ENCODE results near the gene MST1R. TPM values are rescaled to one million over a fixed set of nuclear protein-coding genes. Genes with fewer than 3 reads are reported as not detected.

Gene MST1R
- total and polyA plus RNA-seq, 9 of the 15 experiments (the other 6 are each of a cell fraction or from before 2014, with no cell fraction given): 1.3 to 10.0 (median 3.8) TPM

GRCh38 chr3:49886922-49887265, 16.8 kb downstream of the MST1R start:
- Histone ChIP-seq H3K4me3 (no peak overlapping the region), H3K79me2 (ENCODE audit: control insufficient read depth, insufficient read depth, low read length) (no peaks in the 10 kb centered on the region), H3K4me1 (replicated peaks in 1 of 2; ENCODE audit: control insufficient read depth in 2 of 2, insufficient read depth in 2 of 2, low read length in 2 of 2) (peaks cover 5 to 8% of the 10 kb centered on the region in 2 experiments; a peak in 3 of 5 replicates), H3K9ac (ENCODE audit: insufficient read depth in 1 of 2, low read depth in 2 of 2, low read length in 2 of 2) (peak overlapping the region in 1 of 2 experiments; percentile 71; a peak in 2 of 4 replicates), H3K36me3 (ENCODE audit: control insufficient read depth, insufficient read depth, low read length) (no peaks in the 10 kb centered on the region), H2AFZ (ENCODE audit: low read depth, low read length) (no peak overlapping the region), H3K27ac (ENCODE audit: extremely low read depth, low read depth, low read length) (no peak overlapping the region; the same call in 2 of the 3 replicates), H3K9me3 (replicated peaks; ENCODE audit: control insufficient read depth, insufficient read depth, low read depth, low read length) (no peaks in the 10 kb centered on the region), H4K20me1 (replicated peaks; ENCODE audit: control insufficient read depth, insufficient read depth, low read length) (no peaks in the 10 kb centered on the region), H3K9me1 (ENCODE audit: control insufficient read depth, insufficient read depth, low read length) (no peaks in the 10 kb centered on the region), H3K27me3 (ENCODE audit: control insufficient read depth in 2 of 2, insufficient read depth in 2 of 2, low read length in 2 of 2) (no peaks in the 10 kb centered on the region), H3K4me2 (ENCODE audit: insufficient read depth, low read length) (no peak overlapping the region)
- no peak for DNase-seq (ENCODE audit: extremely low read depth in 1 of 4, low spot score in 3 of 4)
- ATAC-seq: no peak; the same call in 2 of the 3 replicates
- no TSS peak for BruUV-seq (replicated peaks)
- no peak for TF ChIP-seq OTX1 (CRISPR knock-in tag; IDR thresholded peaks at IDR 0.05)
- TF ChIP-seq MEF2A (IDR thresholded peaks at IDR 0.05; ENCODE audit: control insufficient read depth, low read depth, low read length): 0 out of 2 replicates have a peak, but pooled peaks have one; percentile 34
- in situ Hi-C loops (cut with MboI) (no loop called here), intact Hi-C loops (cut with micrococcal nuclease) (no loop called here)
- peak; percentile 42 for FAIRE-seq
- POLR2A ChIA-PET: no interaction called here
- CTCF ChIA-PET (ENCODE audit: low intra/inter-chr PET ratio): no interaction called here

GRCh38 chr3:49883998-49884397, 19.7 kb downstream of the MST1R start:
- ChIA-PET CTCF (ENCODE audit: low intra/inter-chr PET ratio) (no interaction called here), POLR2A (no interaction called here)
- H3K4me3 ChIP-seq: no peak overlapping the region
- H3K9me1 ChIP-seq (ENCODE audit: control insufficient read depth, insufficient read depth, low read length): no peaks in the 10 kb centered on the region
- intact Hi-C loops (cut with micrococcal nuclease) (no loop called here), in situ Hi-C loops (cut with MboI) (no loop called here)
- FAIRE-seq (no peak), DNase-seq (ENCODE audit: extremely low read depth in 1 of 4, low spot score in 3 of 4) (no peak), ATAC-seq (no peak)
- no peak overlapping the region for H3K9ac ChIP-seq (ENCODE audit: insufficient read depth in 1 of 2, low read depth in 2 of 2, low read length in 2 of 2)
- no peak overlapping the region for H2AFZ ChIP-seq (ENCODE audit: low read depth, low read length)
- H3K27ac ChIP-seq (ENCODE audit: extremely low read depth, low read depth, low read length): no peak overlapping the region
- 30% methylated on average over 4 of the region's 4 CpGs for WGBS (ENCODE audit: insufficient coverage, low coverage, missing lambda C conversion rate)
- H3K27me3 ChIP-seq (ENCODE audit: control insufficient read depth in 2 of 2, insufficient read depth in 2 of 2, low read length in 2 of 2): no peaks in the 10 kb centered on the region
- no peaks in the 10 kb centered on the region for H3K36me3 ChIP-seq (ENCODE audit: control insufficient read depth, insufficient read depth, low read length)
- no peaks in the 10 kb centered on the region for H3K9me3 ChIP-seq (replicated peaks; ENCODE audit: control insufficient read depth, insufficient read depth, low read depth, low read length)
- TF ChIP-seq POLR2A (conservative IDR thresholded peaks at IDR 0.05) (no peak), ZNF699 (CRISPR knock-in tag; IDR thresholded peaks at IDR 0.05; ENCODE audit: insufficient replicate concordance) (no peak), LCOR (CRISPR knock-in tag; IDR thresholded peaks at IDR 0.05) (no peak)
- no peaks in the 10 kb centered on the region for H4K20me1 ChIP-seq (replicated peaks; ENCODE audit: control insufficient read depth, insufficient read depth, low read length)
- H3K79me2 ChIP-seq (ENCODE audit: control insufficient read depth, insufficient read depth, low read length): no peaks in the 10 kb centered on the region
- no peak overlapping the region for H3K4me2 ChIP-seq (ENCODE audit: insufficient read depth, low read length)
- H3K4me1 ChIP-seq (replicated peaks in 1 of 2; ENCODE audit: control insufficient read depth in 2 of 2, insufficient read depth in 2 of 2, low read length in 2 of 2): peaks cover 16 to 18% of the 10 kb centered on the region in 2 experiments; a peak in 4 of 5 replicates
- BruUV-seq (replicated peaks): no TSS peak
